ENCODE data around the gene ATP8B1. TPM values are rescaled to one million over a fixed set of nuclear protein-coding genes. Genes with fewer than 3 reads are reported as not detected.

The ATP8B1 gene
- total RNA-seq, 1 experiment from 2014 or later = 5.6 TPM

DNA sequence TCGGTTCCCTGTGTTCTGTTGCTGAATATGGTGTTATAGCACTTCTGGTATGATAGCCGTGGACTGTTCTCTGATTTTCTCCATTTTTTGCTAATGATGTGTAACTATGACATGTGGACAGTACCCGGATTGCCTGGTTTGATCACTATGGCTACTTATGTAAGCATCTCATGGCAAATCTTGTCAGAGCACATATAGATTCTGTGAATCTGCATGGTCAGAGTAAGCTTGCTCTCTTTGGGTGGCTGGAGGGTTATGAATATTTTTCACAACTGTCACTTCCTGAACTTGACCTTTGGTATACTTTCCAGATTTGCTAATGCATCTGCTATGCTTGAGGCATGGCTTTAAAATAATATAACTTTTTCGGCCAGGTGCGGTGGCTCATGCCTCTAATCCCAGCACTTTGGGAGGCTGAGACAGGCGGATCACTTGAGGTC, 36.8 kb upstream of the ATP8B1 start:
- CTCF ChIA-PET = interaction anchor here (1.5 kb wide), 1 partner anchor 15 kb away, joined by 3 read pairs; no protein-coding TSS in a partner anchor
- TF ChIP-seq ELF4 (CRISPR knock-in tag; IDR thresholded peaks at IDR 0.05; ENCODE audit: low read depth) = no peak
- no peak for TF ChIP-seq MYBL2 (CRISPR knock-in tag; IDR thresholded peaks at IDR 0.05)
- TF ChIP-seq GTF2I (CRISPR knock-in tag; conservative IDR thresholded peaks at IDR 0.05) = no peak
- TF ChIP-seq TEAD1 (CRISPR knock-in tag; IDR thresholded peaks at IDR 0.05) = no peak
- TF ChIP-seq, protein P1, sequence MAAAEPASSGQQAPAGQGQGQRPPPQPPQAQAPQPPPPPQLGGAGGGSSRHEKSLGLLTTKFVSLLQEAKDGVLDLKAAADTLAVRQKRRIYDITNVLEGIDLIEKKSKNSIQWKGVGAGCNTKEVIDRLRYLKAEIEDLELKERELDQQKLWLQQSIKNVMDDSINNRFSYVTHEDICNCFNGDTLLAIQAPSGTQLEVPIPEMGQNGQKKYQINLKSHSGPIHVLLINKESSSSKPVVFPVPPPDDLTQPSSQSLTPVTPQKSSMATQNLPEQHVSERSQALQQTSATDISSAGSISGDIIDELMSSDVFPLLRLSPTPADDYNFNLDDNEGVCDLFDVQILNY (CRISPR knock-in tag; IDR thresholded peaks at IDR 0.05) = no peak
- no peak for TF ChIP-seq NFE2L1 (CRISPR knock-in tag; IDR thresholded peaks at IDR 0.05)
- TF ChIP-seq ZNF671 (CRISPR knock-in tag; IDR thresholded peaks at IDR 0.05) = no peak
- no peak for TF ChIP-seq ZNF232 (CRISPR knock-in tag; IDR thresholded peaks at IDR 0.05)
- TF ChIP-seq ZNF416 (CRISPR knock-in tag; IDR thresholded peaks at IDR 0.05) = no peak
- Mint-ChIP-seq H3K27ac (no peak overlapping the region), H3K4me3 (no peak overlapping the region), H3K4me1 (peaks cover 7% of the 10 kb centered on the region), H3K36me3 (no peaks in the 10 kb centered on the region), H3K9me3 (no peaks in the 10 kb centered on the region), H3K27me3 (ENCODE audit: low read depth) (peaks cover 10% of the 10 kb centered on the region)
- DNase-seq (ENCODE audit: low spot score) (no peak), ATAC-seq (no peak)
- POLR2A ChIA-PET = no interaction called here

DNA sequence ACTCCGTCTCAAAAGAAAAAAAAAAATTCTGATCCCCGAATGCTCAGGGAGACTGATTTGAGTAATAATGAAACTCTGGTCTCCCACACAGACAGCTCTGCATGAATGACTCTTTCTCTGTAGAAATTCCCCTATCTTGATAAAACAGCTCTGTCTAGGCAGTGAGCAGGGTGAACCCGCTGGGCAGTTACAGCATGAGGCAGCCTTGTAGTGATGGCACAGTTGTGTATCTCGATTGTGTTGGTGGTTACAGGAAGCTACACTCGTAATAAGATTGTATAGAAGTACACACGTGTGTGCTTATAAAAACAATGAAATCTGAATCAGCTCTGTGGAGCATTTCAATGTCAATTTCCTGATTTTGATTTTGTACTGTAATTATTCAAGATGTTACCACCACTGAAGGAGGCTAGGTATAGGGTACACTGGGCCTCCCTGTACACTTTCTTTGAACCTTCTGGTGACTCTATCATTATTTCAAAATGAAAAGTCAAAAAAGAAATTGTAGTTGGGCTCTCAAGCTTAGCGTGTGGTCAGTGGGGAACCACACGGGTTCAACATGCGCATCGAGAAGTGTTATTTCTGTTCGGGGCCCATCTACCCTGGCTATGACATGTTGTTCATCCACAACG, 34.9 kb upstream of the ATP8B1 start:
- Mint-ChIP-seq H3K9me3 (peaks cover under 1% of the 10 kb centered on the region; the same call in 1 of the 2 replicates), H3K27ac (no peak overlapping the region), H3K27me3 (ENCODE audit: low read depth) (peaks cover under 1% of the 10 kb centered on the region; the same call in 1 of the 2 replicates), H3K4me1 (peaks cover under 1% of the 10 kb centered on the region), H3K36me3 (no peaks in the 10 kb centered on the region), H3K4me3 (no peak overlapping the region)
- no peak for TF ChIP-seq SOX15 (CRISPR knock-in tag; IDR thresholded peaks at IDR 0.05)
- TF ChIP-seq, protein P2, sequence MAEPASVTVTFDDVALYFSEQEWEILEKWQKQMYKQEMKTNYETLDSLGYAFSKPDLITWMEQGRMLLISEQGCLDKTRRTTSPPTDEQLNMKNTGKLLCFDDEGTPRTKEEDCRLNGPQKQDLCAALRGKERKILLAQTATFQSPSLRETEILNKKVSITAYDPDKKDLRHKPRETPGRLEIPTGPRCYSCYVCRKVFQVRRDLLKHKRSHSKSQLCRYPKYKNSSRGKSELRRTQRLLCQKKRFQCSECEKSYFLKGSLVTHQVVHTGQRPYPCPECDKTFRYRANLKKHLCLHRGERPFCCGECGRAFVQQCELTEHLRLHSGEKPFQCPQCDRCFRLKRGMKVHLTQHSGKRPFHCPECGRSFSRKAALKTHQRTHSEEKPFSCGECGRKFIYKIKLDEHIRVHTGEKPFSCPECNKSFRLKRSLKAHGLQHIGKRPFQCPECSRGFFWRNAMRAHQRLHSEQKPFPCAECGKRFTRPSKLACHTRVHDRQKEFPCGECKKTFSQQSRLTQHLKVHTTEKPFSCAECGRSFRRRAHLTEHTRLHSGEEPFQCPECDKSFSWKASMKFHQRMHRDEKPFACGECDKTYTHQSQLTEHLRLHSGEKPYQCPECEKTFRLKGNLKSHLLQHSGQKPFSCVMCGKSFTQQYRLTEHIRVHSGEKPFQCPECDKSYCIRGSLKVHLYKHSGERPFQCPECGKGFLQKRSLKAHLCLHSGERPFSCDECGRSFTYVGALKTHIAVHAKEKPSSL (CRISPR knock-in tag; conservative IDR thresholded peaks at IDR 0.05) = no peak
- TF ChIP-seq NR2C2 (CRISPR knock-in tag; IDR thresholded peaks at IDR 0.05) = no peak
- TF ChIP-seq, protein P3, sequence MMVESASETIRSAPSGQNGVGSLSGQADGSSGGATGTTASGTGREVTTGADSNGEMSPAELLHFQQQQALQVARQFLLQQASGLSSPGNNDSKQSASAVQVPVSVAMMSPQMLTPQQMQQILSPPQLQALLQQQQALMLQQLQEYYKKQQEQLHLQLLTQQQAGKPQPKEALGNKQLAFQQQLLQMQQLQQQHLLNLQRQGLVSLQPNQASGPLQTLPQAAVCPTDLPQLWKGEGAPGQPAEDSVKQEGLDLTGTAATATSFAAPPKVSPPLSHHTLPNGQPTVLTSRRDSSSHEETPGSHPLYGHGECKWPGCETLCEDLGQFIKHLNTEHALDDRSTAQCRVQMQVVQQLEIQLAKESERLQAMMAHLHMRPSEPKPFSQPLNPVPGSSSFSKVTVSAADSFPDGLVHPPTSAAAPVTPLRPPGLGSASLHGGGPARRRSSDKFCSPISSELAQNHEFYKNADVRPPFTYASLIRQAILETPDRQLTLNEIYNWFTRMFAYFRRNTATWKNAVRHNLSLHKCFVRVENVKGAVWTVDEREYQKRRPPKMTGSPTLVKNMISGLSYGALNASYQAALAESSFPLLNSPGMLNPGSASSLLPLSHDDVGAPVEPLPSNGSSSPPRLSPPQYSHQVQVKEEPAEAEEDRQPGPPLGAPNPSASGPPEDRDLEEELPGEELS (CRISPR knock-in tag; IDR thresholded peaks at IDR 0.05) = no peak
- TF ChIP-seq SMAD4 (CRISPR knock-in tag; IDR thresholded peaks at IDR 0.05) = no peak
- TF ChIP-seq, protein P4, sequence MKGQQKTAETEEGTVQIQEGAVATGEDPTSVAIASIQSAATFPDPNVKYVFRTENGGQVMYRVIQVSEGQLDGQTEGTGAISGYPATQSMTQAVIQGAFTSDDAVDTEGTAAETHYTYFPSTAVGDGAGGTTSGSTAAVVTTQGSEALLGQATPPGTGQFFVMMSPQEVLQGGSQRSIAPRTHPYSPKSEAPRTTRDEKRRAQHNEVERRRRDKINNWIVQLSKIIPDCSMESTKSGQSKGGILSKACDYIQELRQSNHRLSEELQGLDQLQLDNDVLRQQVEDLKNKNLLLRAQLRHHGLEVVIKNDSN (CRISPR knock-in tag; IDR thresholded peaks at IDR 0.05) = no peak
- no peak for TF ChIP-seq TEAD4 (CRISPR knock-in tag; IDR thresholded peaks at IDR 0.05)
- no peak for TF ChIP-seq NFYB (CRISPR knock-in tag; conservative IDR thresholded peaks at IDR 0.05; ENCODE audit: low read depth)
- no peak for TF ChIP-seq GRHL2 (CRISPR knock-in tag; IDR thresholded peaks at IDR 0.05; ENCODE audit: insufficient replicate concordance, severe bottlenecking)
- TF ChIP-seq, protein P5, sequence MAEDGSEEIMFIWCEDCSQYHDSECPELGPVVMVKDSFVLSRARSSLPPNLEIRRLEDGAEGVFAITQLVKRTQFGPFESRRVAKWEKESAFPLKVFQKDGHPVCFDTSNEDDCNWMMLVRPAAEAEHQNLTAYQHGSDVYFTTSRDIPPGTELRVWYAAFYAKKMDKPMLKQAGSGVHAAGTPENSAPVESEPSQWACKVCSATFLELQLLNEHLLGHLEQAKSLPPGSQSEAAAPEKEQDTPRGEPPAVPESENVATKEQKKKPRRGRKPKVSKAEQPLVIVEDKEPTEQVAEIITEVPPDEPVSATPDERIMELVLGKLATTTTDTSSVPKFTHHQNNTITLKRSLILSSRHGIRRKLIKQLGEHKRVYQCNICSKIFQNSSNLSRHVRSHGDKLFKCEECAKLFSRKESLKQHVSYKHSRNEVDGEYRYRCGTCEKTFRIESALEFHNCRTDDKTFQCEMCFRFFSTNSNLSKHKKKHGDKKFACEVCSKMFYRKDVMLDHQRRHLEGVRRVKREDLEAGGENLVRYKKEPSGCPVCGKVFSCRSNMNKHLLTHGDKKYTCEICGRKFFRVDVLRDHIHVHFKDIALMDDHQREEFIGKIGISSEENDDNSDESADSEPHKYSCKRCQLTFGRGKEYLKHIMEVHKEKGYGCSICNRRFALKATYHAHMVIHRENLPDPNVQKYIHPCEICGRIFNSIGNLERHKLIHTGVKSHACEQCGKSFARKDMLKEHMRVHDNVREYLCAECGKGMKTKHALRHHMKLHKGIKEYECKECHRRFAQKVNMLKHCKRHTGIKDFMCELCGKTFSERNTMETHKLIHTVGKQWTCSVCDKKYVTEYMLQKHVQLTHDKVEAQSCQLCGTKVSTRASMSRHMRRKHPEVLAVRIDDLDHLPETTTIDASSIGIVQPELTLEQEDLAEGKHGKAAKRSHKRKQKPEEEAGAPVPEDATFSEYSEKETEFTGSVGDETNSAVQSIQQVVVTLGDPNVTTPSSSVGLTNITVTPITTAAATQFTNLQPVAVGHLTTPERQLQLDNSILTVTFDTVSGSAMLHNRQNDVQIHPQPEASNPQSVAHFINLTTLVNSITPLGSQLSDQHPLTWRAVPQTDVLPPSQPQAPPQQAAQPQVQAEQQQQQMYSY (CRISPR knock-in tag; IDR thresholded peaks at IDR 0.05) = no peak
- TF ChIP-seq GTF2I (CRISPR knock-in tag; conservative IDR thresholded peaks at IDR 0.05) = no peak
- DNase-seq (ENCODE audit: low spot score) (no peak), ATAC-seq (no peak)
- POLR2A ChIA-PET = interaction anchor here (0.7 kb wide), 1 partner anchor 242 kb away, joined by 3 read pairs; no protein-coding TSS in a partner anchor
- CTCF ChIA-PET = interaction anchor here (0.7 to 2.5 kb wide), 2 partner anchors 44 to 91 kb away, joined by 5 to 7 read pairs; no protein-coding TSS in a partner anchor
